Hepatocyte (in vitro differentiated cells): ENCODE measurements around the gene MTRFR. TPM values are rescaled to one million over a fixed set of nuclear protein-coding genes. Genes with fewer than 3 reads are reported as not detected.

Experiments
- DNase-seq: peaks from one replicate; pipeline ENCODE4 v3.0.0-alpha.2; 2016; ENCODE audit warnings: low spot score
- H2AFZ ChIP-seq: fragments of 200-600 bp; sonication (generic); 2 replicates; pipeline ENCODE4 v1.6.0; 2016; ENCODE audit warnings: antibody characterized with exemption, mild to moderate bottlenecking
- H3K27ac ChIP-seq: fragments of 200-600 bp; sonication (generic); 2 replicates; pipeline ENCODE4 v1.5.1; 2016; ENCODE audit warnings: mild to moderate bottlenecking
- H3K27me3 ChIP-seq: fragments of 200-600 bp; sonication (generic); 2 replicates; pipeline ENCODE4 v1.6.1; 2016
- H3K36me3 ChIP-seq: fragments of 200-600 bp; sonication (generic); replicated peaks from 2 replicates; pipeline ENCODE4 v1.5.1; 2016; ENCODE audit warnings: low read depth; ENCODE audit not compliant: insufficient read depth
- H3K4me1 ChIP-seq: fragments of 200-600 bp; sonication (generic); 2 replicates; pipeline ENCODE4 v1.5.1; 2016; ENCODE audit warnings: mild to moderate bottlenecking, moderate library complexity; ENCODE audit not compliant: insufficient read depth
- H3K4me2 ChIP-seq: fragments of 200-600 bp; sonication (generic); 2 replicates; pipeline ENCODE4 v1.6.0; 2016
- H3K4me3 ChIP-seq: fragments of 200-600 bp; sonication (generic); 2 replicates; pipeline ENCODE4 v1.5.1; 2016; ENCODE audit warnings: mild to moderate bottlenecking
- H3K79me2 ChIP-seq: fragments of 200-600 bp; sonication (generic); 2 replicates; pipeline ENCODE4 v1.6.0; 2017; ENCODE audit warnings: mild to moderate bottlenecking
- H3K9me2 ChIP-seq: fragments of 200-600 bp; sonication (generic); replicated peaks from 2 replicates; pipeline ENCODE4 v1.6.0; 2017; ENCODE audit warnings: mild to moderate bottlenecking; ENCODE audit not compliant: insufficient read depth
- H3K9me3 ChIP-seq: fragments of 200-600 bp; sonication (generic); 2 replicates; pipeline ENCODE4 v1.5.1; 2016; ENCODE audit warnings: low read depth, mild to moderate bottlenecking
- H4K20me1 ChIP-seq: fragments of 200-600 bp; sonication (generic); 2 replicates; pipeline ENCODE4 v1.6.0; 2016; ENCODE audit warnings: mild to moderate bottlenecking; ENCODE audit not compliant: insufficient read depth, poor library complexity, severe bottlenecking
- EZH2 ChIP-seq: fragments of 200-600 bp; sonication (generic); IDR thresholded peaks from 2 replicates; pipeline ENCODE4 v1.6.1; 2016; ENCODE audit warnings: antibody characterized with exemption, mild to moderate bottlenecking, borderline replicate concordance
- EZH2phosphoT487 ChIP-seq: fragments of 200-600 bp; sonication (generic); IDR thresholded peaks from one replicate; pipeline ENCODE4 v1.6.1; 2018; ENCODE audit warnings: antibody characterized with exemption, mild to moderate bottlenecking, low read depth, moderate library complexity; ENCODE audit not compliant: unreplicated experiment, severe bottlenecking
- WGBS: methylation state at CpG from one replicate; pipeline ENCODE4 v1.1.6; 2016; ENCODE audit warnings: low lambda C conversion rate; ENCODE audit errors: missing lambda C conversion rate; 5-methylcytosine and 5-hydroxymethylcytosine counted together
- polyA plus RNA-seq: library from polyadenylated mRNA; unstranded; fragments of >200 nt; fragmentation: Nextera tagmentation; extraction: Ambion mirVana; gene quantifications from 2 replicates; pipeline ENCODE4 v1.2.1, GENCODE V29; 2016
- small RNA-seq: library from RNA; depleted of rRNA; stranded (forward); fragments of <200 nt; gene quantifications from one replicate; pipeline ENCODE3, GENCODE V24; 2014
- total RNA-seq: library from RNA; depleted of rRNA; stranded (reverse); fragments of >200 nt; gene quantifications from 2 replicates; pipeline ENCODE4 v1.2.3, GENCODE V29; 2014
- TF ChIP-seq, protein P1 (sequence below): fragments of 200-600 bp; sonication (generic); IDR thresholded peaks from 2 replicates; pipeline ENCODE4 v1.5.1; 2016; ENCODE audit warnings: antibody characterized with exemption, mild to moderate bottlenecking; ENCODE audit not compliant: poor library complexity

MTRFR gene
- total and polyA plus RNA-seq, 2 experiments from 2014 or later = 13.3 to 13.8 TPM

DNA sequence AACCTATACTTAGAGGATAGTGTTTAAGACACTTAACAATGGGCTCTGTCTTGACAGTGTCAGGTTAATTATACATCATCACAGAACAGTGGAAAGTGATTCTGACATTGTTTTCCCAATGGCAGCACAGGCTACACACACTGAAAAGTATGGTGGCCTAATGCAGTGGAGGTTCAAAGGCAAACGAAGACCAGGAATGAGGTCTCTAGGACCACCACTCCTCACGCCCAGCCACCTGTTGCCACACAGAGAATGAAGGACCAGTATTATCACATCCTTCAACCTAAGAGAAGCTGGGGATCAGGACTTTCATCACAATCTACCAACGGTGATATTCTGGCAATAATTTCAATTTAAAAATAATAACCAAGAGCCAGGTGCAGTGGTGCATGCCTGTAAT, 73.0 kb downstream of the MTRFR start:
- Histone ChIP-seq H3K4me1 (no peaks in the 10 kb centered on the region), H3K9me3 (no peaks in the 10 kb centered on the region), H3K4me2 (no peak overlapping the region), H3K27me3 (no peaks in the 10 kb centered on the region), H4K20me1 (no peaks in the 10 kb centered on the region), H3K9me2 (no peaks in the 10 kb centered on the region), H3K4me3 (no peak overlapping the region), H3K36me3 (peaks cover 3% of the 10 kb centered on the region), H2AFZ (no peak overlapping the region), H3K79me2 (no peaks in the 10 kb centered on the region), H3K27ac (no peak overlapping the region)
- DNase-seq = no peak
- 92% methylated on average over 3 of the region's 3 CpGs for WGBS
- TF ChIP-seq, protein P1, sequence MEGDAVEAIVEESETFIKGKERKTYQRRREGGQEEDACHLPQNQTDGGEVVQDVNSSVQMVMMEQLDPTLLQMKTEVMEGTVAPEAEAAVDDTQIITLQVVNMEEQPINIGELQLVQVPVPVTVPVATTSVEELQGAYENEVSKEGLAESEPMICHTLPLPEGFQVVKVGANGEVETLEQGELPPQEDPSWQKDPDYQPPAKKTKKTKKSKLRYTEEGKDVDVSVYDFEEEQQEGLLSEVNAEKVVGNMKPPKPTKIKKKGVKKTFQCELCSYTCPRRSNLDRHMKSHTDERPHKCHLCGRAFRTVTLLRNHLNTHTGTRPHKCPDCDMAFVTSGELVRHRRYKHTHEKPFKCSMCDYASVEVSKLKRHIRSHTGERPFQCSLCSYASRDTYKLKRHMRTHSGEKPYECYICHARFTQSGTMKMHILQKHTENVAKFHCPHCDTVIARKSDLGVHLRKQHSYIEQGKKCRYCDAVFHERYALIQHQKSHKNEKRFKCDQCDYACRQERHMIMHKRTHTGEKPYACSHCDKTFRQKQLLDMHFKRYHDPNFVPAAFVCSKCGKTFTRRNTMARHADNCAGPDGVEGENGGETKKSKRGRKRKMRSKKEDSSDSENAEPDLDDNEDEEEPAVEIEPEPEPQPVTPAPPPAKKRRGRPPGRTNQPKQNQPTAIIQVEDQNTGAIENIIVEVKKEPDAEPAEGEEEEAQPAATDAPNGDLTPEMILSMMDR = no peak
- TF ChIP-seq EZH2phosphoT487 (no peak), EZH2 (no peak)

Small RNA genes lying within 50 kb of the gene (small RNA-seq; reads per million reads assigned to genes)
- gene RNA5SP375 = not detected

Other genes starting within 250 kb of the MTRFR start
- gene PITPNM2, start 82.3 kb upstream of the MTRFR start, total RNA-seq = 2.2 and 3.6 TPM in 2 replicates
- 5.7 and 6.3 TPM in 2 replicates for gene PITPNM2, start 82.3 kb upstream of the MTRFR start, polyA plus RNA-seq
- 42.7 and 44.3 TPM in 2 replicates for gene MPHOSPH9, start 295 bp upstream of the MTRFR start, total RNA-seq
- gene MPHOSPH9, start 295 bp upstream of the MTRFR start, polyA plus RNA-seq = 5.8 and 13.1 TPM in 2 replicates
- 140 and 153 TPM in 2 replicates for gene CDK2AP1, start 38.4 kb downstream of the MTRFR start, total RNA-seq
- 160 and 187 TPM in 2 replicates for gene CDK2AP1, start 38.4 kb downstream of the MTRFR start, polyA plus RNA-seq
- gene SBNO1, start 131.4 kb downstream of the MTRFR start, total RNA-seq = 28.9 and 29.7 TPM in 2 replicates
- gene SBNO1, start 131.4 kb downstream of the MTRFR start, polyA plus RNA-seq = 13.4 and 13.7 TPM in 2 replicates
- gene KMT5A, start 150.7 kb downstream of the MTRFR start, total RNA-seq = 28.4 and 28.7 TPM in 2 replicates
- 21.9 and 24.5 TPM in 2 replicates for gene KMT5A, start 150.7 kb downstream of the MTRFR start, polyA plus RNA-seq
- gene RILPL2, start 203.2 kb downstream of the MTRFR start, total RNA-seq = 1.6 and 2.5 TPM in 2 replicates
- 3.3 and 3.7 TPM in 2 replicates for gene RILPL2, start 203.2 kb downstream of the MTRFR start, polyA plus RNA-seq
- gene SNRNP35, start 224.7 kb downstream of the MTRFR start, total RNA-seq = 10.8 and 13.6 TPM in 2 replicates
- 25.7 and 26.0 TPM in 2 replicates for gene SNRNP35, start 224.7 kb downstream of the MTRFR start, polyA plus RNA-seq